ENCODE measurements around the gene PSMC3IP. TPM values are rescaled to one million over a fixed set of nuclear protein-coding genes. Genes with fewer than 3 reads are reported as not detected.

The PSMC3IP gene
- total RNA-seq, 1 experiment from 2014 or later, result 37.4 TPM

- Histone ChIP-seq H4K8ac (replicated peaks; ENCODE audit: insufficient read length, low read depth, low read length) (no peak overlapping the region), H3K4ac (ENCODE audit: low read depth, low read length) (no peak overlapping the region), H3K4me2 (ENCODE audit: insufficient read depth, insufficient read length, low read length) (peak overlapping the region; percentile 86), H3K79me2 (ENCODE audit: insufficient read depth, low read length) (peaks cover 4% of the 10 kb centered on the region; the same call in 1 of the 2 replicates), H2BK20ac (ENCODE audit: low read depth, low read length, poor library complexity, severe bottlenecking) (no peak overlapping the region), H4K5ac (ENCODE audit: insufficient read length, low read depth, low read length) (no peak overlapping the region), H2BK12ac (ENCODE audit: insufficient read length, low read depth, low read length) (no peak overlapping the region), H3K23ac (ENCODE audit: insufficient read length, low read depth, low read length) (no peak overlapping the region), H3K23me2 (ENCODE audit: insufficient read length, low read depth, low read length, poor library complexity, severe bottlenecking) (peaks cover 14% of the 10 kb centered on the region), H3K56ac (ENCODE audit: insufficient read length, low read depth, low read length) (no peak overlapping the region), H3K9me3 (ENCODE audit: control insufficient read depth, low read depth, low read length) (no peaks in the 10 kb centered on the region), H4K91ac (ENCODE audit: insufficient read length, low read depth, low read length) (no peak overlapping the region), H3K18ac (ENCODE audit: insufficient read length, low read depth, low read length) (peak overlapping the region; percentile 11), H3T11ph (ENCODE audit: low read length) (no peak overlapping the region), H3K14ac (ENCODE audit: insufficient read depth, low read length) (0 out of 2 replicates have a peak overlapping the region, but pooled peaks have one; percentile 19), H3K4me1 (ENCODE audit: insufficient read depth, low read length) (peaks cover under 1% of the 10 kb centered on the region; the same call in 1 of the 2 replicates), H2BK120ac (ENCODE audit: low read depth, low read length, poor library complexity, severe bottlenecking) (no peak overlapping the region), H2BK5ac (ENCODE audit: insufficient read length, low read length) (no peak overlapping the region), H2AFZ (ENCODE audit: low read length) (no peak overlapping the region), H3K27ac (ENCODE audit: insufficient read length, low read depth, low read length) (no peak overlapping the region), H2AK5ac (ENCODE audit: insufficient read length, low read length) (no peak overlapping the region), H3K9ac (ENCODE audit: extremely low read depth, insufficient read length, low read length) (peak overlapping the region; percentile 85), H3K79me1 (ENCODE audit: insufficient read depth, low read depth, low read length, poor library complexity, severe bottlenecking) (peaks cover 4% of the 10 kb centered on the region), H4K20me1 (ENCODE audit: control insufficient read depth, insufficient read depth, insufficient read length) (no peaks in the 10 kb centered on the region), H2BK15ac (ENCODE audit: low read depth, low read length) (0 out of 2 replicates have a peak overlapping the region, but pooled peaks have one; percentile 19), H3K27me3 (ENCODE audit: insufficient read depth, low read length) (no peaks in the 10 kb centered on the region)
- Mint-ChIP-seq H3K4me1 (peaks cover 14 to 21% of the 10 kb centered on the region in 2 experiments), H3K27me3 (ENCODE audit: low read depth) (no peaks in the 10 kb centered on the region), H3K27ac (peak overlapping the region; percentile 72 to 96 (median 88); a peak in 5 of 7 replicates), H3K4me3 (peak overlapping the region; percentile 94 to 95), H3K36me3 (ENCODE audit: insufficient read depth in 1 of 3, low read depth in 3 of 3) (peaks cover 3 to 29% (median 21%) of the 10 kb centered on the region in 3 experiments; a peak in 6 of 7 replicates), H3K9me3 (no peaks in the 10 kb centered on the region)
- TF ChIP-seq, protein P1, sequence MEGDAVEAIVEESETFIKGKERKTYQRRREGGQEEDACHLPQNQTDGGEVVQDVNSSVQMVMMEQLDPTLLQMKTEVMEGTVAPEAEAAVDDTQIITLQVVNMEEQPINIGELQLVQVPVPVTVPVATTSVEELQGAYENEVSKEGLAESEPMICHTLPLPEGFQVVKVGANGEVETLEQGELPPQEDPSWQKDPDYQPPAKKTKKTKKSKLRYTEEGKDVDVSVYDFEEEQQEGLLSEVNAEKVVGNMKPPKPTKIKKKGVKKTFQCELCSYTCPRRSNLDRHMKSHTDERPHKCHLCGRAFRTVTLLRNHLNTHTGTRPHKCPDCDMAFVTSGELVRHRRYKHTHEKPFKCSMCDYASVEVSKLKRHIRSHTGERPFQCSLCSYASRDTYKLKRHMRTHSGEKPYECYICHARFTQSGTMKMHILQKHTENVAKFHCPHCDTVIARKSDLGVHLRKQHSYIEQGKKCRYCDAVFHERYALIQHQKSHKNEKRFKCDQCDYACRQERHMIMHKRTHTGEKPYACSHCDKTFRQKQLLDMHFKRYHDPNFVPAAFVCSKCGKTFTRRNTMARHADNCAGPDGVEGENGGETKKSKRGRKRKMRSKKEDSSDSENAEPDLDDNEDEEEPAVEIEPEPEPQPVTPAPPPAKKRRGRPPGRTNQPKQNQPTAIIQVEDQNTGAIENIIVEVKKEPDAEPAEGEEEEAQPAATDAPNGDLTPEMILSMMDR (conservative IDR thresholded peaks at IDR 0.05), result no peak
- no CpG with 5 or more reads among the region's 48 CpGs for WGBS (ENCODE audit: extremely low coverage, insufficient read length, low lambda C conversion rate)
- no peak for DNase-seq
Observed at GRCh38 chr17:42562388-42563142, 15.0 kb downstream of the PSMC3IP start.
